Endothelial cell of hepatic sinusoid (primary cell): Measurements from ENCODE around the gene GPR142.
"Not testable (repeated sequence)": the region's sequence is repeated elsewhere in the genome, so short reads cannot be mapped to it uniquely, and the experiment has no call there.

Experiments used
- in situ Hi-C: cut with HindIII; loops from 2 replicates; pipeline ENCODE4 v1.10.0; 2017; ENCODE audit warnings: low sequenced_read_pairs

Gene GPR142

GRCh38 chr17:74391771-74392170 is 24.5 kb downstream of the GPR142 start:
- in situ Hi-C loops, result no loop called here

GRCh38 chr17:74392848-74393247 is 25.5 kb downstream of the GPR142 start:
- in situ Hi-C loops, result no loop called here

- in situ Hi-C loops, result no loop called here
Measured at GRCh38 chr17:74393346-74393942, 26.1 kb downstream of the GPR142 start.

- in situ Hi-C loops, result no loop called here
Measured at GRCh38 chr17:74394275-74394950, 27.1 kb downstream of the GPR142 start.

GRCh38 chr17:74394977-74395376 is 27.7 kb downstream of the GPR142 start:
- in situ Hi-C loops, result no loop called here

- in situ Hi-C loops, result no loop called here
Measured at GRCh38 chr17:74396567-74396966, 29.3 kb downstream of the GPR142 start.

- in situ Hi-C loops, result no loop called here
Measured at GRCh38 chr17:74402048-74402447, 34.7 kb downstream of the GPR142 start.

GRCh38 chr17:74403512-74404137 is 36.3 kb downstream of the GPR142 start:
- in situ Hi-C loops, result no loop called here

GRCh38 chr17:74404218-74404617 is 36.9 kb downstream of the GPR142 start:
- in situ Hi-C loops, result no loop called here

GRCh38 chr17:74404789-74405188 is 37.5 kb downstream of the GPR142 start:
- in situ Hi-C loops, result no loop called here

- in situ Hi-C loops, result not testable (repeated sequence)
Measured at GRCh38 chr17:74405311-74405710, 38.0 kb downstream of the GPR142 start.

GRCh38 chr17:74407384-74407783 is 40.1 kb downstream of the GPR142 start:
- in situ Hi-C loops, result no loop called here

GRCh38 chr17:74408262-74408661 is 41.0 kb downstream of the GPR142 start:
- in situ Hi-C loops, result no loop called here

- in situ Hi-C loops, result no loop called here
Measured at GRCh38 chr17:74408815-74409214, 41.5 kb downstream of the GPR142 start.

- in situ Hi-C loops, result no loop called here
Measured at GRCh38 chr17:74410001-74410443, 42.7 kb downstream of the GPR142 start.

GRCh38 chr17:74412581-74412980 is 45.3 kb downstream of the GPR142 start:
- in situ Hi-C loops, result no loop called here

- in situ Hi-C loops, result no loop called here
Measured at GRCh38 chr17:74413491-74413890, 46.2 kb downstream of the GPR142 start.

- in situ Hi-C loops, result no loop called here
Measured at GRCh38 chr17:74414510-74414909, 47.2 kb downstream of the GPR142 start.

- in situ Hi-C loops, result no loop called here
Measured at GRCh38 chr17:74415608-74416396, 48.5 kb downstream of the GPR142 start.

- in situ Hi-C loops, result no loop called here
Measured at GRCh38 chr17:74417178-74418045, 50.1 kb downstream of the GPR142 start.
